ENCODE results near the gene KCNQ4.

The KCNQ4 gene

GRCh38 chr1:40763742-40764532 is 19.6 kb upstream of the KCNQ4 start:
- Mint-ChIP-seq H3K4me3 (peak overlapping the region; percentile 55), H3K27ac (peak overlapping the region; percentile 95), H3K4me1 (peaks cover 45% of the 10 kb centered on the region), H3K36me3 (peaks cover 71% of the 10 kb centered on the region), H3K27me3 (no peaks in the 10 kb centered on the region), H3K9me3 (no peaks in the 10 kb centered on the region)
- no peak for DNase-seq
- CTCF ChIA-PET, result interaction anchor here (0.7 to 4.8 kb wide), 11 partner anchors 10 to 200 kb away, joined by 3 to 59 read pairs (median 3); partner anchors contain the start of gene CITED4

GRCh38 chr1:40764981-40765380 is 18.6 kb upstream of the KCNQ4 start:
- DNase-seq, result no peak
- peak overlapping the region; percentile 95 for H3K27ac Mint-ChIP-seq
- H3K27me3 Mint-ChIP-seq, result no peaks in the 10 kb centered on the region
- peaks cover 77% of the 10 kb centered on the region for H3K36me3 Mint-ChIP-seq
- peaks cover 55% of the 10 kb centered on the region for H3K4me1 Mint-ChIP-seq
- H3K4me3 Mint-ChIP-seq, result no peak overlapping the region
- H3K9me3 Mint-ChIP-seq, result no peaks in the 10 kb centered on the region
- CTCF ChIA-PET, result interaction anchor here (0.7 to 4.8 kb wide), 11 partner anchors 9 to 188 kb away, joined by 3 to 59 read pairs (median 4); partner anchors contain the start of gene CITED4

- Mint-ChIP-seq H3K27ac (no peak overlapping the region), H3K9me3 (no peaks in the 10 kb centered on the region), H3K36me3 (peaks cover 82% of the 10 kb centered on the region), H3K4me3 (no peak overlapping the region), H3K4me1 (peaks cover 62% of the 10 kb centered on the region), H3K27me3 (no peaks in the 10 kb centered on the region)
- CTCF ChIA-PET, result interaction anchor here (1.1 to 4.8 kb wide), 6 partner anchors 8 to 187 kb away, joined by 3 to 59 read pairs (median 4); partner anchors contain the start of gene NFYC
- DNase-seq, result no peak
Measured at GRCh38 chr1:40766017-40766416, 17.6 kb upstream of the KCNQ4 start.

- Mint-ChIP-seq H3K36me3 (peaks cover 80% of the 10 kb centered on the region), H3K4me3 (no peak overlapping the region), H3K27me3 (no peaks in the 10 kb centered on the region), H3K27ac (no peak overlapping the region), H3K9me3 (no peaks in the 10 kb centered on the region), H3K4me1 (peaks cover 59% of the 10 kb centered on the region)
- CTCF ChIA-PET, result interaction anchor here (1.1 to 4.8 kb wide), 6 partner anchors 8 to 187 kb away, joined by 3 to 59 read pairs (median 5); partner anchors contain the start of gene NFYC
- no peak for DNase-seq
Measured at GRCh38 chr1:40766560-40766959, 17.0 kb upstream of the KCNQ4 start.

GRCh38 chr1:40768146-40768990 is 15.2 kb upstream of the KCNQ4 start:
- no peak overlapping the region for H3K27ac Mint-ChIP-seq
- DNase-seq, result no peak
- no peak overlapping the region for H3K4me3 Mint-ChIP-seq
- peaks cover 75% of the 10 kb centered on the region for H3K36me3 Mint-ChIP-seq
- CTCF ChIA-PET, result interaction anchor here (1.5 to 2.0 kb wide), 2 partner anchors 11 to 82 kb away, joined by 3 to 6 read pairs; no protein-coding TSS in a partner anchor
- H3K27me3 Mint-ChIP-seq, result no peaks in the 10 kb centered on the region
- H3K4me1 Mint-ChIP-seq, result peaks cover 48% of the 10 kb centered on the region
- H3K9me3 Mint-ChIP-seq, result no peaks in the 10 kb centered on the region

GRCh38 chr1:40769815-40770214 is 13.8 kb upstream of the KCNQ4 start:
- peaks cover 37% of the 10 kb centered on the region for H3K4me1 Mint-ChIP-seq
- DNase-seq, result no peak
- CTCF ChIA-PET, result interaction anchor here (1.0 to 7.3 kb wide), 5 partner anchors 78 to 183 kb away, joined by 3 to 139 read pairs (median 5); partner anchors contain the start of gene NFYC
- H3K9me3 Mint-ChIP-seq, result no peaks in the 10 kb centered on the region
- peaks cover 64% of the 10 kb centered on the region for H3K36me3 Mint-ChIP-seq
- no peaks in the 10 kb centered on the region for H3K27me3 Mint-ChIP-seq
- peak overlapping the region; percentile 69 for H3K27ac Mint-ChIP-seq
- no peak overlapping the region for H3K4me3 Mint-ChIP-seq

- peak overlapping the region; percentile 69 for H3K27ac Mint-ChIP-seq
- peaks cover 62% of the 10 kb centered on the region for H3K36me3 Mint-ChIP-seq
- CTCF ChIA-PET, result interaction anchor here (1.0 to 7.3 kb wide), 7 partner anchors 26 to 182 kb away, joined by 3 to 139 read pairs (median 4); partner anchors contain the start of gene NFYC
- H3K9me3 Mint-ChIP-seq, result no peaks in the 10 kb centered on the region
- no peaks in the 10 kb centered on the region for H3K27me3 Mint-ChIP-seq
- H3K4me1 Mint-ChIP-seq, result peaks cover 32% of the 10 kb centered on the region
- no peak overlapping the region for H3K4me3 Mint-ChIP-seq
- DNase-seq, result no peak
Measured at GRCh38 chr1:40770296-40771070, 13.1 kb upstream of the KCNQ4 start.

- peaks cover 55% of the 10 kb centered on the region for H3K36me3 Mint-ChIP-seq
- peak overlapping the region; percentile 53 for H3K27ac Mint-ChIP-seq
- no peak overlapping the region for H3K4me3 Mint-ChIP-seq
- H3K9me3 Mint-ChIP-seq, result peaks cover 4% of the 10 kb centered on the region
- CTCF ChIA-PET, result interaction anchor here (0.7 to 7.3 kb wide), 22 partner anchors 8 to 629 kb away, joined by 3 to 139 read pairs (median 4); partner anchors contain the start of gene NFYC
- DNase-seq, result no peak
- H3K27me3 Mint-ChIP-seq, result no peaks in the 10 kb centered on the region
- H3K4me1 Mint-ChIP-seq, result peaks cover 24% of the 10 kb centered on the region
Measured at GRCh38 chr1:40772146-40772955, 11.2 kb upstream of the KCNQ4 start.

- DNase-seq, result peak; percentile 8
- no peak overlapping the region for H3K27ac Mint-ChIP-seq
- peaks cover 4% of the 10 kb centered on the region for H3K9me3 Mint-ChIP-seq
Measured at GRCh38 chr1:40773748-40774265, 9.8 kb upstream of the KCNQ4 start.

GRCh38 chr1:40774266-40774998 is 9.2 kb upstream of the KCNQ4 start:
- peaks cover 45% of the 10 kb centered on the region for H3K36me3 Mint-ChIP-seq

More at GRCh38 chr1:40773748-40774265, 9.8 kb upstream of the KCNQ4 start:
- Mint-ChIP-seq H3K27me3 (no peaks in the 10 kb centered on the region), H3K36me3 (peaks cover 51% of the 10 kb centered on the region), H3K4me3 (no peak overlapping the region), H3K4me1 (peaks cover 24% of the 10 kb centered on the region)
- CTCF ChIA-PET, result interaction anchor here (0.7 to 7.3 kb wide), 38 partner anchors 9 to 193 kb away, joined by 3 to 139 read pairs (median 5); no protein-coding TSS in a partner anchor

GRCh38 chr1:40776236-40777072 is 7.1 kb upstream of the KCNQ4 start:
- H3K4me1 Mint-ChIP-seq, result peaks cover 5% of the 10 kb centered on the region
- H3K27me3 Mint-ChIP-seq, result peaks cover 6% of the 10 kb centered on the region
- CTCF ChIA-PET, result interaction anchor here (0.8 to 7.3 kb wide), 11 partner anchors 10 to 176 kb away, joined by 3 to 139 read pairs (median 7); no protein-coding TSS in a partner anchor
- peaks cover 28% of the 10 kb centered on the region for H3K36me3 Mint-ChIP-seq
- peak; percentile 10 for DNase-seq
- H3K9me3 Mint-ChIP-seq, result peaks cover 4% of the 10 kb centered on the region
- H3K4me3 Mint-ChIP-seq, result no peak overlapping the region
- H3K27ac Mint-ChIP-seq, result peak overlapping the region; percentile 59

More at GRCh38 chr1:40774266-40774998, 9.2 kb upstream of the KCNQ4 start:
- no peaks in the 10 kb centered on the region for H3K27me3 Mint-ChIP-seq
- no peak overlapping the region for H3K27ac Mint-ChIP-seq
- H3K9me3 Mint-ChIP-seq, result peaks cover 4% of the 10 kb centered on the region
- peak; percentile 77 for DNase-seq
- H3K4me3 Mint-ChIP-seq, result no peak overlapping the region
- H3K4me1 Mint-ChIP-seq, result peaks cover 20% of the 10 kb centered on the region
- CTCF ChIA-PET, result interaction anchor here (0.6 to 7.3 kb wide), 46 partner anchors 8 to 229 kb away, joined by 3 to 139 read pairs (median 4); partner anchors contain the start of gene NFYC
